GM20000 (cell line): ENCODE results near the gene LRMDA.
"Not testable (repeated sequence)": the region's sequence is repeated elsewhere in the genome, so short reads cannot be mapped to it uniquely, and the experiment has no call there.

Source experiments
- DNase-seq: peaks from one replicate; pipeline ENCODE4 v3.0.0; 2012; ENCODE audit warnings: low spot score
- TF ChIP-seq, protein P1 (sequence below): IDR thresholded peaks from 2 replicates; pipeline ENCODE4 v1.5.1; 2012; ENCODE audit warnings: mild to moderate bottlenecking, control low read depth; ENCODE audit errors: extremely low read depth, missing control alignments

LRMDA gene

DNA sequence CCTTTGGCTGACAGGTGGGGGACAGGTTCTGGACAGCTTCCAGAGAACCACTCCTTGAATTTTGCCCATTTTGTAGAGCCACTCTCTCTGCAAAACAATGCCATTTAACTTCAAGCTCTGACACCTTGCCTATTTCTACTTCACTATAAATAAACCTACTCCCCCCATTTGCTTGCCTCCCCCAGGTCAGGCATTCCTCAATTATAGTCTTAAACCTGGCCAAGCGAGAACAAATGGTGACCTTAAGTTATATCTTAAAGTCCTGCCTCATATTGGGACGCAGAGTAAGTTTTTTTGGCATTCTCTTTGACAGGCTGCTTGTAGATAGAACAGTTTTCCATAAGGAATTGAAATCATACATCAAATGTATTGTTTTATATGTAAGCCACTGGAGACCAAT, 706.9 kb downstream of the LRMDA start:
- no peak for DNase-seq
- TF ChIP-seq, protein P1, sequence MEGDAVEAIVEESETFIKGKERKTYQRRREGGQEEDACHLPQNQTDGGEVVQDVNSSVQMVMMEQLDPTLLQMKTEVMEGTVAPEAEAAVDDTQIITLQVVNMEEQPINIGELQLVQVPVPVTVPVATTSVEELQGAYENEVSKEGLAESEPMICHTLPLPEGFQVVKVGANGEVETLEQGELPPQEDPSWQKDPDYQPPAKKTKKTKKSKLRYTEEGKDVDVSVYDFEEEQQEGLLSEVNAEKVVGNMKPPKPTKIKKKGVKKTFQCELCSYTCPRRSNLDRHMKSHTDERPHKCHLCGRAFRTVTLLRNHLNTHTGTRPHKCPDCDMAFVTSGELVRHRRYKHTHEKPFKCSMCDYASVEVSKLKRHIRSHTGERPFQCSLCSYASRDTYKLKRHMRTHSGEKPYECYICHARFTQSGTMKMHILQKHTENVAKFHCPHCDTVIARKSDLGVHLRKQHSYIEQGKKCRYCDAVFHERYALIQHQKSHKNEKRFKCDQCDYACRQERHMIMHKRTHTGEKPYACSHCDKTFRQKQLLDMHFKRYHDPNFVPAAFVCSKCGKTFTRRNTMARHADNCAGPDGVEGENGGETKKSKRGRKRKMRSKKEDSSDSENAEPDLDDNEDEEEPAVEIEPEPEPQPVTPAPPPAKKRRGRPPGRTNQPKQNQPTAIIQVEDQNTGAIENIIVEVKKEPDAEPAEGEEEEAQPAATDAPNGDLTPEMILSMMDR = no peak

DNA sequence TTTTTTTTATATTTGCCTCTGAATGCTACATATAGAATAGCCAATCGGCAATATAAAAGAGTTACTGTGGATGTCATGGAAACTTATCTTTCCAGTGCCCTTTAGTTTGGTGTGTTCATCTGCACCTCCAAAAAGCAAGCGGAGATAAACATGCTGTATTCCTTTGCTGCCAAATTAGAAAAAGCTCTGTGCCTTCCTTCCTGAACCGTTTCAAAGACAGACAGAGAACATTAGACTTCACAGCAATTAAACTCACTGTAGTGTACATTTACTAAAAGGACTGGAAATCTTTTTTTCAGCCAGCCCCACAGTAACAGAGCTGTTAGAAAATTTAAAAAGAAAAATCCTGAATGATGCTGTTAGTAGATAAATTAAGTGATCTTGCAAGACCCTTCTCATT, 707.5 kb downstream of the LRMDA start:
- DNase-seq = no peak
- TF ChIP-seq, protein P1 = no peak

DNA sequence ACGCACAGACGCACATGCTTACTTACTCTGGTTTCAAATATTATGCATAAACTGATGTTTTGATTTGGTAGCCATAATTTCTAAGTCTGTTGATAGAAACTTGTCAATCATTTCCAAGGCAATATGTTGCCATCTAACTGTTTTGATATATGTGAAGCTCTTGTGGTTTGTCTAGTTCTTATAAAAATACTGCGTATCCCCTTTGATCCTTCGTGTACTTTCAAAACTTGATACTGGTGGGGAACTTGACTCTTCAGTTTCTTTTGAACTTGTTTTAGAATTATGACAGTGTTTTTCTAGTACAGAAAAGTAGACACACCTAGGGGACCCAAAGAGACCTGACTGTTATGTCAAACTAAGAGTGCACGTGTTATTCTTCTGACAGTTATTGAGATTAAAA, 708.0 kb downstream of the LRMDA start:
- DNase-seq = no peak
- TF ChIP-seq, protein P1 = no peak

DNA sequence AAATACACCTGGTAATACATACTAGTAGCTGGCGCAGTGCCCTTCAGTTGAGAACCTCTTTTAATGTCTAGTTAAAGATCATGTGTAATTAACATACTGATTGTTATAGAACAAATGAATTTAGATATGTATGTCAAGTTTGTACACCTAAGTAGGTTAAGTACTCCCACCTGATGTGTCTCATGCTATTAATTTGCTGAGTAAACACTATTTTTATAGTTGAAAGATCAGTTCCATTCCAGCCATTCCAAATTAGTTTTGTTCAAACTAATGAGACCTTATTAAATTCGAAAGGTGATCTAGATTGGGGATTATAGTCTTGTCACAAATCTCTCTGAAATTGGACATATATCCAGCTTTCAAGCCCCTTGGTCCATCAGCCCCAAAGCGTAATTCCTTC, 710.0 kb downstream of the LRMDA start:
- TF ChIP-seq, protein P1 = no peak
- no peak for DNase-seq

DNA sequence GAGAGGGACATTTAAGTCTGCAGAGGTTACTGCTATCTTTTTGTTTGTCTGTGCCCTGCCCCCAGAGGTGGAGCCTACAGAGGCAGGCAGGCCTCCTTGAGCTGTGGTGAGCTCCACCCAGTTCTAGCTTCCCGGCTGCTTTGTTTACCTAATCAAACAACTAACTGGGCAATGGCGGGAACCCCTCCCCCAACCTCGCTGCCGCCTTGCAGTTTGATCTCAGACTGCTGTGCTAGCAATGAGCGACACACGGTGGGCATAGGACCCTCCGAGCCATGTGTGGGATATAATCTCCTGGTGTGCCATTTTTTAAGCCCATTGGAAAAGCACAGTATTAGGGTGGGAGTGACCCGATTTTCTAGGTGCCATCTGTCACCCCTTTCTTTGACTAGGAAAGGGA, 716.8 kb downstream of the LRMDA start:
- not testable (repeated sequence) for DNase-seq

DNA sequence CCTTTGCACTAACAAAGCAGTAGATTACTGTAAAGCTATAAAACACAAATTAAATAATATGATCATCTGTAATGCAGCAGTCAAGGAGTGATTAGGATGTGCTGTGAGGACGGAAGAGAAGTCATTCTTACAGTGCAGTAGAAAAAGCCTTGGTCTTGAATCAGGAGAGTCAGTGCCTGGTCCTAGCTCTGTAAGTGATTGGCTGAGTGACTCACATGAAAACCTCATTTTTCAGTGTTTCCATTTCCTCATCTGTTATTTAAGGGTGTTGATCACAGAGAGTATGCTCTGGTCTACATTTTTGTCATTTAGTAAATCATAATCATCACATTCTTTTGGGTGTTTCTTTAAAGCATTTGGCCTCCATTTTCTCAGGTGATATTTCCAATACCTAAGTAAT, 717.8 kb downstream of the LRMDA start:
- TF ChIP-seq, protein P1 = no peak
- DNase-seq = no peak

DNA sequence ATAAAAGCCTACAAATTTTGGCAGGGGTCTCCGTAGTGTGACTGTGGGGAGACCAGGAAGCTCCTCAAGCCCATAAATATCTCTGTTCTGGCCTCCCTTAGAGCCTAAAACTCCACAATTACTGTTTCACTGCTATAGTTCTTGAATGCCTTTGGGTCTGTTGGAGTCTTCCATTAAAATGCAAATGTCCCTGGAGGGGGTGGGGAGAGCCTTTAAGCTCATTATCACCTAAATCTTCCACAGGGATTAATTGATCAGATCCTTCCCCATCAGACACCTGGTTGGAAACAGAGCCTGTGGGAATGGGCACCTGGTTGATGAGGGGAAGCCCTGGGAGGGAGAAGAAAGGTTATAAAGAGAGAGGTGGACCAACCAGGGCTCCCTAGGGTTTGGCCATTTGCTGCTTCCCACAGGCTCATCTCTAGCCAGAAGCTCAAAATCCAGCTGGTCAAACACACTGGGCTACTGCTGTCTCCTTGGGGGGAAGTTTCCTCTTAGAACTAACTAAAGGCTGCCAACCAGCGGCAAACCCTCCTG, 718.2 kb downstream of the LRMDA start:
- no peak for DNase-seq
- TF ChIP-seq, protein P1 = no peak

DNA sequence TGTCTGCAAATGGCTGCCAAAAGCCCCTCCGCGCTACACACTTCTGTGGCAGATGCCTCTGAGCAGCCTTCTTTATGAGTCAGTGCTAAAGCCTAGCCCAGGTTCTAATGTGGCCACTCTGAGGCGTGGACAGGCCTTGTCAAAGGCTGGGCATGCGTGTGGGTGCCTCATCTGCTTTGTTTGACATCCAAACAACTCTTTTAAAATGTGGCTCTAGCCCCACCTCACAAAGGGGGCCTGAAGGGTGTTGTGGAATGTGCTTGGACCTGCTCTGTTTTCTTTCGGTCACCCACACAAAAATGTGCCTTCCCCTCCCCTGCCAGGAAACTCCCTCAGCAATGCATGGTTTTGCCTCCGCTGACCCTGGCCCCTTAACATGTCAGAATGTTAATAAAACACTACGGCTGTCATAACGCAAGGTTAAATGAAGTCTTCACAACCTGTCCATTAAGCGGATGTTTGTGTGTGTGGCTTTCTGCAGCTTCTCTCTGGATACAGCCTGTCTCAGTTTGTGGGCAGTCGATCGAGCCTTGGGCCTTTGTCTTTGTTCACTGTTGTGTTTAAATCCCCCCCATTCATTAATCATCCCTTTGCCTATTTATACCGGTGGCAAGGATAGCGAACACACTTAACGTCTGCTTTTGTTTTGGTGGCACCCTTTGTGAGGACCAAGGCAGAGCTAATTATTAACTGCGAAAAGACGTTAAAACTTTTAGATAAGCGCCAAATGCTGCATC, 718.9 kb downstream of the LRMDA start:
- TF ChIP-seq, protein P1 = no peak
- DNase-seq = no peak
